Endothelial cell of umbilical vein (primary cell): Measurements from ENCODE around the gene KANK2. TPM values are rescaled to one million over a fixed set of nuclear protein-coding genes. Genes with fewer than 3 reads are reported as not detected.

Source experiments
- BruUV-seq: library from RNA; stranded (reverse); fragments of 400-500 nt; replicated peaks from 2 replicates; lab custom pipeline; 2021; lab: Mats Ljungman, UMichigan
- CTCF ChIA-PET: fragments of 300-600, 350-600 bp; sonication (Branson Sonifier 250); formaldehyde crosslinking; loops from one replicate; lab custom pipeline; 2021; ENCODE audit warnings: antibody characterized with exemption, inconsistent platforms; lab: Charles Lee
- POLR2A ChIA-PET: fragments of 300-600, 350-600 bp; sonication (Branson Sonifier 250); formaldehyde crosslinking; loops from one replicate; lab custom pipeline; 2021; ENCODE audit warnings: antibody characterized with exemption, inconsistent platforms; lab: Charles Lee
- DNase-seq: peaks from one replicate; pipeline ENCODE4 v3.0.0-alpha.2; 2011; ENCODE audit warnings: low read depth, low spot score
- FAIRE-seq: peaks from 2 replicates; lab custom pipeline; 2011; peaks lifted over from hg19 to GRCh38; lab: Jason Lieb, UNC
- H2AFZ ChIP-seq: 2 replicates; pipeline ENCODE4 v1.6.0; 2012; ENCODE audit warnings: low read depth, low read length, control low read depth, inconsistent platforms
- H3K27ac ChIP-seq: 2 replicates; pipeline ENCODE4 v1.5.1; 2011; ENCODE audit warnings: low read depth, mild to moderate bottlenecking, control low read depth, low read length, moderate library complexity; ENCODE audit not compliant: insufficient read depth
- H3K27me3 ChIP-seq, 2 experiments: 2 replicates each; pipeline versions ENCODE4 v1.6.0 to v1.6.1; 2011; ENCODE audit warnings: low read length in 2 of 2, mixed read lengths in 1 of 2; ENCODE audit not compliant: control insufficient read depth in 2 of 2, insufficient read depth in 2 of 2
- H3K36me3 ChIP-seq, 2 experiments: 2 replicates in 1 of 2; 3 replicates in 1 of 2; pipeline ENCODE4 v1.5.1; 2011; ENCODE audit warnings: low read length in 2 of 2, mild to moderate bottlenecking in 1 of 2, moderate library complexity in 1 of 2; ENCODE audit not compliant: control insufficient read depth in 2 of 2, insufficient read depth in 2 of 2; ENCODE audit errors: extremely low read depth in 1 of 2
- H3K4me1 ChIP-seq: 3 replicates; pipeline ENCODE4 v1.5.1; 2011; ENCODE audit warnings: mild to moderate bottlenecking, low read length; ENCODE audit not compliant: control insufficient read depth, insufficient read depth; ENCODE audit errors: extremely low read depth
- H3K4me2 ChIP-seq: 2 replicates; pipeline ENCODE4 v1.6.1; 2011; ENCODE audit warnings: low read length, control low read depth, mixed read lengths; ENCODE audit not compliant: insufficient read depth
- H3K4me3 ChIP-seq, 3 experiments: fragments of 200-600 bp in 1 of 3; sonication (generic), shearing (Covaris generic) in 1 of 3; replicated peaks in 1 of 3; 2 replicates each; pipeline ENCODE4 v1.5.1; 2011 to 2016; ENCODE audit warnings: control low read depth in 3 of 3, low read length in 3 of 3, mild to moderate bottlenecking in 2 of 3, inconsistent platforms in 1 of 3, low read depth in 1 of 3, moderate library complexity in 1 of 3; ENCODE audit not compliant: insufficient read depth in 1 of 3
- H3K79me2 ChIP-seq: 2 replicates; pipeline ENCODE4 v1.6.0; 2012; ENCODE audit warnings: low read length, inconsistent platforms; ENCODE audit not compliant: control insufficient read depth, insufficient read depth
- H3K9ac ChIP-seq: replicated peaks from 2 replicates; pipeline ENCODE3; 2011; ENCODE audit warnings: low read length, control low read depth; ENCODE audit not compliant: insufficient read depth; ENCODE audit errors: extremely low read depth
- H3K9me1 ChIP-seq: replicated peaks from 3 replicates; pipeline ENCODE4 v1.6.0; 2011; ENCODE audit warnings: mild to moderate bottlenecking, low read length; ENCODE audit not compliant: control insufficient read depth, insufficient read depth; ENCODE audit errors: extremely low read depth
- H3K9me3 ChIP-seq: replicated peaks from 2 replicates; pipeline ENCODE4 v1.5.1; 2012; ENCODE audit warnings: low read length, inconsistent platforms; ENCODE audit not compliant: control insufficient read depth, insufficient read depth
- H4K20me1 ChIP-seq: replicated peaks from 2 replicates; pipeline ENCODE3; 2011; ENCODE audit warnings: mild to moderate bottlenecking, low read length; ENCODE audit not compliant: control insufficient read depth, insufficient read depth; ENCODE audit errors: extremely low read depth
- CTCF ChIP-seq, 2 donors: IDR thresholded peaks; 1 replicate in 1 of 2; 2 replicates in 1 of 2; pipeline ENCODE4 v1.5.1; 2011; ENCODE audit warnings: low read length in 2 of 2, mild to moderate bottlenecking in 2 of 2, moderate library complexity in 2 of 2, control low read depth in 1 of 2, inconsistent platforms in 1 of 2, low read depth in 1 of 2; ENCODE audit not compliant: insufficient read depth in 1 of 2; ENCODE audit errors: extremely low read depth in 1 of 2
- EZH2 ChIP-seq: IDR thresholded peaks from 2 replicates; pipeline ENCODE4 v1.6.1; 2012; ENCODE audit warnings: borderline replicate concordance, low read depth, mild to moderate bottlenecking, moderate library complexity, low read length, inconsistent platforms; ENCODE audit not compliant: severe bottlenecking
- FOS ChIP-seq: IDR thresholded peaks from 2 replicates; pipeline ENCODE4 v1.6.1; 2011; ENCODE audit warnings: mild to moderate bottlenecking, low read length, moderate library complexity, borderline replicate concordance; ENCODE audit not compliant: insufficient read depth
- GATA2 ChIP-seq: IDR thresholded peaks from 2 replicates; pipeline ENCODE4 v1.7.0; 2011; ENCODE audit warnings: low read depth, mild to moderate bottlenecking, moderate library complexity, mixed read lengths, low read length; ENCODE audit not compliant: insufficient read length, insufficient read depth
- JUN ChIP-seq: IDR thresholded peaks from 2 replicates; pipeline ENCODE4 v1.6.1; 2011; ENCODE audit warnings: borderline replicate concordance, low read depth; ENCODE audit not compliant: insufficient read length, insufficient read depth
- MAX ChIP-seq: IDR thresholded peaks from 2 replicates; pipeline ENCODE4 v1.6.1; 2011; ENCODE audit not compliant: insufficient read depth, insufficient read length
- MYC ChIP-seq: IDR thresholded peaks from one replicate; pipeline ENCODE4 v1.6.1; 2011; ENCODE audit warnings: mild to moderate bottlenecking, low read depth, low read length
- POLR2A ChIP-seq: IDR thresholded peaks from 2 replicates; pipeline ENCODE4 v1.6.1; 2012; ENCODE audit warnings: low read depth, mild to moderate bottlenecking, control low read depth, low read length
- POLR2AphosphoS5 ChIP-seq: IDR thresholded peaks from 2 replicates; pipeline ENCODE4 v1.6.1; 2012; ENCODE audit warnings: low read depth, mild to moderate bottlenecking, control low read depth, low read length, moderate library complexity; ENCODE audit not compliant: insufficient read depth
- dilution Hi-C: fragments of 300-500 bp; cut with MboI; formaldehyde crosslinking; loops from one replicate; pipeline ENCODE4 v1.15.0; 2019; ENCODE audit warnings: low sequenced_read_pairs; ENCODE audit not compliant: extremely low pct_ligation_motif_present
- intact Hi-C: fragments of 100-400 bp; cut with micrococcal nuclease; formaldehyde crosslinking; loops from one replicate; pipeline ENCODE4 v1.10.0; 2022
- polyA plus RNA-seq, 4 experiments: library from polyadenylated mRNA; depleted of rRNA in 3 of 4; stranded (reverse) in 3 of 4; unstranded in 1 of 4; fragments of >200 nt; gene quantifications; 2 replicates each; pipeline versions ENCODE4 v1.2.1 to v1.2.3, GENCODE V29; 2011 to 2012; ENCODE audit warnings: missing spikeins in 1 of 4
- total RNA-seq: library from RNA; stranded (reverse); gene quantifications from 2 replicates; pipeline ENCODE4 v1.2.3, GENCODE V29; 2021

The KANK2 gene
- total and polyA plus RNA-seq, 2 donors (not counting 3 experiments of a cell fraction or from before 2014, with no cell fraction given): 41.7 to 77.9 TPM

GRCh38 chr19:11173516-11174155, 23.7 kb downstream of the KANK2 start:
- no peak for TF ChIP-seq POLR2A
- TF ChIP-seq JUN: no peak
- TF ChIP-seq POLR2AphosphoS5: no peak
- TF ChIP-seq MYC: no peak
- TF ChIP-seq GATA2: no peak
- TF ChIP-seq EZH2: no peak
- TF ChIP-seq CTCF (IDR thresholded peaks at IDR 0.05; ENCODE audit: extremely low read depth in 1 of 2, insufficient read depth in 1 of 2, low read depth in 1 of 2, low read length in 2 of 2): no peak
- no peak for TF ChIP-seq MAX
- TF ChIP-seq FOS: no peak
- intact Hi-C loops (no loop called here), dilution Hi-C loops (no loop called here)
- H3K4me3 ChIP-seq: no peak overlapping the region
- no peak for DNase-seq
- H3K9me3 ChIP-seq: no peaks in the 10 kb centered on the region
- H3K36me3 ChIP-seq: peaks cover 16 to 42% of the 10 kb centered on the region in 2 experiments
- FAIRE-seq: no peak
- H3K4me2 ChIP-seq: no peak overlapping the region
- BruUV-seq: no TSS peak
- CTCF ChIA-PET: no interaction called here
- no peak overlapping the region for H3K27ac ChIP-seq
- H3K79me2 ChIP-seq: no peaks in the 10 kb centered on the region
- no peaks in the 10 kb centered on the region for H3K27me3 ChIP-seq
- H4K20me1 ChIP-seq: no peaks in the 10 kb centered on the region
- H3K9me1 ChIP-seq: no peaks in the 10 kb centered on the region
- POLR2A ChIA-PET: no interaction called here
- H3K4me1 ChIP-seq: peaks cover 10% of the 10 kb centered on the region
- H2AFZ ChIP-seq: no peak overlapping the region
- no peak overlapping the region for H3K9ac ChIP-seq
